Prostate gland (tissue), 2 donors: Measurements from ENCODE around the gene SLC34A3.

ENCODE experiments used
- CTCF ChIP-seq, 4 experiments: fragments of 200-600 bp in 2 of 4; fragments of 450-650 bp in 2 of 4; sonication (generic) in 2 of 4; IDR thresholded peaks; 1 replicate in 3 of 4; 2 replicates in 1 of 4; pipeline ENCODE4 v1.5.1; 2016 to 2019; ENCODE audit warnings: antibody characterized with exemption in 4 of 4, mild to moderate bottlenecking in 2 of 4, moderate library complexity in 2 of 4
- POLR2A ChIP-seq: fragments of 450-650 bp; IDR thresholded peaks from one replicate; pipeline ENCODE4 v1.6.1; 2016; ENCODE audit warnings: antibody characterized with exemption, mild to moderate bottlenecking

- TF ChIP-seq CTCF (IDR thresholded peaks at IDR 0.05) (no peak), POLR2A (no peak)
Measured at GRCh38 chr9:137188086-137188489, 42.6 kb upstream of the SLC34A3 start.
